Fibroblast of pulmonary artery (primary cell): ENCODE results near the gene HOXC11.

ENCODE experiments used
- DNase-seq: peaks from one replicate; pipeline ENCODE4 v3.0.0-alpha.2; 2010; ENCODE audit warnings: low read depth
- H3K4me3 ChIP-seq: replicated peaks from 2 replicates; pipeline ENCODE4 v1.5.1; 2011; ENCODE audit warnings: low read depth, mild to moderate bottlenecking, control low read depth, low read length, moderate library complexity
- TF ChIP-seq, protein P1 (sequence below): IDR thresholded peaks from 2 replicates; pipeline ENCODE4 v1.5.1; 2011; ENCODE audit warnings: mild to moderate bottlenecking, control low read depth, low read length, inconsistent platforms; ENCODE audit errors: missing control alignments

HOXC11 gene

DNA sequence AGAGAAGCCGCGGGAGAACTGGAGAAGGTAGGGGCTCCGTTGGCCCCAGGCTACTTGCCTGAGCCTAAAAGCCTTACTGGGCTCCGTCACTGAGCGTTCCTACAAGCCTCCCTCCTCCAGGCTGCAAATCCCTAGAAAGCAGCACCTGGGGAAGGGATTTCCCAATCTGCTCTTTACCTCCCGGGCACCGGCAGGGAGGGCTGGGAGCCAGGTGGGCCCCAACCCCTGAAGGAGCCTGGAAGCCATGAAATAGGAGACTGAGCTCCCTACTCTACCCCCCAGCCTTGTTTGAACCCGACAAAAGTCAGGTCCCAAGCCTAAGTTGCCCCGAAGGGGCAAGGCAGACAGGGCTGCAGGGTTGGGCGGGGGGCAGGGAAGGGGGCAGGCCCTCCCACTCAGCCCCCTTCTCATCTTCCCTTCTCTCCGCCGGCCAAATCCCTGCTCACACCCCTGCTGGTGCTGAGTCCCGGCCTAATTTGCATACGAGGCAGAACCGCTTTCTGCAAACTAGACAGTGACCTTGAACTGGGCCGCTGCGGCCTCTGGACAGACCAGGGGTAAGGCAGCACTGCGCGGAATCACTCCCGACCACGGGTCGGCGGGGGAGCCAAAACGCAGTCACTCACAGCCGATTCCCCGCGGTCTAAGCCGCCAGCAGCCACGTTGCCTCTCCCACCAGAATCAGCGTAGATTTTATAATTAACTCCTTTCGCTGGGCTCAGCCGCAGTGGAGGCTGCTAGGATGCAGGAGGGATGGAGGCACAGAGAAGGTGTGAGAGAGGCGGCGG is 21.9 kb upstream of the HOXC11 start:
- no peak for DNase-seq
- H3K4me3 ChIP-seq: no peak overlapping the region
- TF ChIP-seq, protein P1, sequence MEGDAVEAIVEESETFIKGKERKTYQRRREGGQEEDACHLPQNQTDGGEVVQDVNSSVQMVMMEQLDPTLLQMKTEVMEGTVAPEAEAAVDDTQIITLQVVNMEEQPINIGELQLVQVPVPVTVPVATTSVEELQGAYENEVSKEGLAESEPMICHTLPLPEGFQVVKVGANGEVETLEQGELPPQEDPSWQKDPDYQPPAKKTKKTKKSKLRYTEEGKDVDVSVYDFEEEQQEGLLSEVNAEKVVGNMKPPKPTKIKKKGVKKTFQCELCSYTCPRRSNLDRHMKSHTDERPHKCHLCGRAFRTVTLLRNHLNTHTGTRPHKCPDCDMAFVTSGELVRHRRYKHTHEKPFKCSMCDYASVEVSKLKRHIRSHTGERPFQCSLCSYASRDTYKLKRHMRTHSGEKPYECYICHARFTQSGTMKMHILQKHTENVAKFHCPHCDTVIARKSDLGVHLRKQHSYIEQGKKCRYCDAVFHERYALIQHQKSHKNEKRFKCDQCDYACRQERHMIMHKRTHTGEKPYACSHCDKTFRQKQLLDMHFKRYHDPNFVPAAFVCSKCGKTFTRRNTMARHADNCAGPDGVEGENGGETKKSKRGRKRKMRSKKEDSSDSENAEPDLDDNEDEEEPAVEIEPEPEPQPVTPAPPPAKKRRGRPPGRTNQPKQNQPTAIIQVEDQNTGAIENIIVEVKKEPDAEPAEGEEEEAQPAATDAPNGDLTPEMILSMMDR: no peak

DNA sequence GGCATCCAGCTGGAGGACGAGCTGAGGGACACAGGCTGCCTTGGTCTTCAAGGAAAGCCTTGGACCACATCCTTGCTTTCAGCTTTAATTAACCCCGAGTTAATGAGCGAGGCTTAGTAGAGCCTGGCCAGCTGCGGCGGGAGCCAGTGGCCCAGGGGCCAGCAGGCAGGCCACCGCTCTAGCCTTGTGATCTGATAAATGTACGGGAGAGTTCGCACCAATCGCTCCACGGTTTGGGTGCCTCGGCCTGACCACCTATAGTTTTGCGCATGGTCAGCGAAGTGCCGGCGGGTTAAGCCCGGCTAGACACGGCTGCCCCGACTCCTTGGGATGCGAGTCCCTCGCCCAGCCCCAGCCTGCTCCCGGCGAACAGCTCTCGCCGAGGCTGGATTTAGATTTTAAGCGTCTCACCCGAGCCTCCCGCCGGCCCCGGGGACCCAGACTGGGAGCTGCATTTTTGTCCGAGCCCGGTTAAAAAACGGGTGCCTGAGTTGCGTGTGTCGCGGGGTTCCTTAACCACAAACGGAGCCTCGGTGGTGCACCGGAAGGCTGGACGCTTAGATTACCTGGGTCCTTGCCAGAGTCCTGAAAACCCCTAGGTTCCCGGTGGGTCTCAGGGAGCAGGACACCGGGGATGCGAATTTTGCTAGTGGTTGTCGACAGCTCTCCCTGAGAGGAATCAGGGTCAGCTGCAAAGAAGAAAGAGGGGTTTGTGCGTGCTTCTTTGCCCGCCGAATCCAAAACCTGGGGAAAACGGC is 21.2 kb upstream of the HOXC11 start:
- DNase-seq: no peak
- TF ChIP-seq, protein P1: no peak
- no peak overlapping the region for H3K4me3 ChIP-seq

DNA sequence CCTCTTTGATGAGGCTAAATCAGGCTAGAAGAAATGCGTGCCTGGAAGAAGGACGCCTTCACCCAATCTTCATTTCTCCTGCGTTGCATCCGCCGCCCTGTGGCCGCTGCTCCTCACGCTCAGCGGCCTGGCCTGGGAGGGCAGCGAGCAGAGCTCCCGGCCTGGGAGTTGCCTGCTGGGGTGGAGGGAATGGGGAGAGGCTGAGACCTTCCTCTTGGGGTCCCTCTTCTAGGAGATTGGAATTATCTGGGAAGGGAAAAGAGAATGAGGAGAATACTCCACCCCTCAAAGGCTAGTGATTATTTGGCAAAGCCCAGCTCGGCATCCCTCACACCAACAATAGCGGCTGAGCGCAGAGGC is 20.6 kb upstream of the HOXC11 start:
- H3K4me3 ChIP-seq: no peak overlapping the region
- DNase-seq: no peak
- TF ChIP-seq, protein P1: no peak

DNA sequence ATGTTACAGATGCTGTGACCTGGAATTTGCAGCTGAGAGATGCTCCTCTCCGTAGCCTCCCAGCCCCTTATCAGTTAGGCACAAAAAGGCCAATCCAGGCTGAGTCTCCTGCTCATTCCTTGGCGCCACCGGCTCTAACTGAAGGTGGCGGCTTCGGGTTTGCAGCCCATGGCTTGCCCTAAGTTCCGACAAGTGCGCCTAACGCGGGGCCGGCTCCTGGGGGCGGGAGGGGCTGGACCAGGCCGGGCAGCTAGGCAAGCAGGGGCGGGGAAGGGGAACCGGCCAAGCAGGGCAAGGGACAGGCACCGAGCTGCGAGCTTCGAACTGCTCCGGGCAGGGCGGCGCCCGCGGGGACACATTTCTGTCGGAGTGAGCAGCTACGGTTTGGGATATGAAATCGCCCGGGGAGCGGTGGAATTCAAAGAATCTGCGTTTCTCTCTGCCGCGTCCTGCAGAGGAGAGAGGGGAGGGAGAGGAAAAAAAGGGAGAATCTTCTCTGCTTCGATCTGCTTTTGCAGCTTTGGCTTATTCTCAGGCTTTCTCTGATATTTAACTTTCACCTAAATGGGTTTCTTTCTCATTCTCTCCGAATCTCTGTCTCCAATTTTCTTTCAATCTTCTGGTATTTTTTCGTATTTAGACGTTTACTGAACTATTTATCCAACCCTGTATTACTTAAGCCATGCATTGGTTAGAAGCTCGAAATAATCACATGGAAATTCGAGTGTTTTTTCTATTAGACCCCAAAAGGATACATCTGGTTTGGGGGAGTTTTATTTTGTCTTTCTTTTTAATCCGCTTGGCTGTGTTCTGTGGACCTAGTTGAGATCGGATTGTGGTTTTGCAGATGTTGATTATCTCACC is 19.8 kb upstream of the HOXC11 start:
- no peak overlapping the region for H3K4me3 ChIP-seq
- TF ChIP-seq, protein P1: no peak
- DNase-seq: no peak

DNA sequence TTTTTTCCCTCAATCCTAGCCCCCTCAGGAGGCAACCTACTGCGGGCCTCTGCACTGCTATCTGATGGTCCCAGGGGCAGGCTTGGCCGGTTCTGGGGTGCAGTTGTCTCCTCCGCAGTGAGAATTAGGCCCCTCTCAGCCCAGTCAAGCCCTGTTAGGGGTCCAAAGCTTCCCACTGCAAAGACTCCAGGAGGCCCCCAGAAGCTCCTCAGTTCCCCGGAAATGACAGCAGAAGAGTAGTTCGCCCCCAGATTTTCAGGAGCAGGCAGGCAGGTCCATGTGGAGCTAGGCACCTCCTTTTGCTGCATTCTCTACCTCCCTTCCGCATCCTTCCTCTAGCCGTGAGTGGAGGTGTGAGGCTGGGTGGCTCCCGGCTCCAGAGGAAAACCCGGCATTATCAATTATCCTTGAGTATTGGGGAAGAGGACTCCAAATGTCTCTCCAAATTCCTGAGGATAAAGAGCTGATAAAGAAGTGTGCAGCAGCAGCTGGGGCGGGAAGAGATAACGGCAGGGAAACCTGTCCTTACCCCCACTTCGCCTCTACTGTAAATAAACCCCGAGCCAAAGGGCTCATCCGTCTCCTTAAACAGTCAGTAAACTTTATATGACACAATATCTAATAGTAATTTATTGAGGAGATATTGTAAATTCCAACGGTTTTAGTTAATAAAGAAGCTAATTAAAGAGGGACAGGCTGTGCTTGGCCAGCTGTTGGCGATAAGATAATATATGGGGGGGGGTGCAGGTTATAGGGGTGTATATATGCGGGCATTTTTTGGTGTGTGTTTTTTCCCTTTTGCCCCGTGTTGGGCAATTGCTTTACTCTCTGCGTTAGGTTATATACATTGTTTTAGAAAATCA is 18.9 kb upstream of the HOXC11 start:
- DNase-seq: no peak
- H3K4me3 ChIP-seq: no peak overlapping the region
- TF ChIP-seq, protein P1: no peak

DNA sequence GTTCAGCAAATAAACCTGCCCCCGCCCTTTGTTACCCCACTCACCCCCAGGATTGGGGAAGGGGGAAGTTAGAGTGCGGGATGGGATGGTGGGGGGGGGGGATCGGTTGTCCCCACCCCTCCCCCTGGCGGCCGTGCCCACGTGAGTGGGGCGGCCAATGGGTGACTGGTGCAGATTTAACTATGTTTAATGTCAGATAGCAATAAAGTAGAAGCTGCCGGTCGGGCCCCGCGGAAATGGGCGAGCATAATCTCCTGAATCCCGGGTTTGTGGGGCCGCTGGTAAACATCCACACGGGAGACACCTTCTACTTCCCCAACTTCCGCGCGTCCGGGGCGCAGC is 18.3 kb upstream of the HOXC11 start, which contains the start of gene HOXC12:
Gene HOXC12, plus strand, starts transcription at position 210 of the 342 bp plus-strand sequence. Its CDS starts 27 bp downstream, at position 237.
- H3K4me3 ChIP-seq: no peak within 1 kb of the TSS
- TF ChIP-seq, protein P1: no peak

More for the DNA sequence above, 18.3 kb upstream of the HOXC11 start, which contains the start of gene HOXC12:
- DNase-seq: no peak
